ENCODE data around the gene FAM193A. TPM values are rescaled to one million over a fixed set of nuclear protein-coding genes. Genes with fewer than 3 reads are reported as not detected.
"Not testable (repeated sequence)": the region's sequence is repeated elsewhere in the genome, so short reads cannot be mapped to it uniquely, and the experiment has no call there.

The FAM193A gene
- total RNA-seq, 1 donor from 2014 or later = 28.8 TPM

DNA sequence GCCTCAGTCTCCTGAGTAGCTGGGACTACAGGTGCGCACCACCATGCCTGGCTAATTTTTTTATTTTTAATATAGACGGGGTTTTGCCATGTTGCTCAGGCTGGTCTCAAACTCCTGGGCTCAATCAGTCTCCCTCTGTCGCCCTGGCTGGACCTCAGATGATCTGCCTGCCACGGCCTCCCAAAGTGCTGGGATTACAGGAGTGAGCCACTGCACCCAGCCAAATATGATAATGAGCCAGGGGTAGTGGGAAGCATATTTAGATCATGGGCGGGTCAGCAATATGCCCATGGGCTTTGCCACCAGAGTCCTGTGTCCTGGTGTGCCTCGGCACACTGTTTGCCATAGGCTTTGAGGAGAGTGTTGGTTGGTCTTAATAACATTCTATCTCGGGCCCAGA is 71.8 kb downstream of the FAM193A start:
- Mint-ChIP-seq H3K36me3 (ENCODE audit: low read depth, unreplicated experiment) (peaks cover 3% of the 10 kb centered on the region), H3K27ac (ENCODE audit: unreplicated experiment) (no peak overlapping the region), H3K4me3 (ENCODE audit: unreplicated experiment) (no peak overlapping the region), H3K9me3 (ENCODE audit: unreplicated experiment) (no peaks in the 10 kb centered on the region), H3K4me1 (ENCODE audit: low read depth, unreplicated experiment) (peaks cover 2% of the 10 kb centered on the region), H3K27me3 (ENCODE audit: low read depth, unreplicated experiment) (no peaks in the 10 kb centered on the region)
- peaks cover 78% of the 10 kb centered on the region for H4K20me1 ChIP-seq (ENCODE audit: insufficient read depth, low read length)
- peaks cover 97% of the 10 kb centered on the region for H3K79me2 ChIP-seq (ENCODE audit: insufficient read depth, low read length)
- H2AFZ ChIP-seq (ENCODE audit: low read depth, low read length) = no peak overlapping the region
- H3K36me3 ChIP-seq (ENCODE audit: insufficient read depth, low read length) = no peaks in the 10 kb centered on the region
- TF ChIP-seq, protein P1, sequence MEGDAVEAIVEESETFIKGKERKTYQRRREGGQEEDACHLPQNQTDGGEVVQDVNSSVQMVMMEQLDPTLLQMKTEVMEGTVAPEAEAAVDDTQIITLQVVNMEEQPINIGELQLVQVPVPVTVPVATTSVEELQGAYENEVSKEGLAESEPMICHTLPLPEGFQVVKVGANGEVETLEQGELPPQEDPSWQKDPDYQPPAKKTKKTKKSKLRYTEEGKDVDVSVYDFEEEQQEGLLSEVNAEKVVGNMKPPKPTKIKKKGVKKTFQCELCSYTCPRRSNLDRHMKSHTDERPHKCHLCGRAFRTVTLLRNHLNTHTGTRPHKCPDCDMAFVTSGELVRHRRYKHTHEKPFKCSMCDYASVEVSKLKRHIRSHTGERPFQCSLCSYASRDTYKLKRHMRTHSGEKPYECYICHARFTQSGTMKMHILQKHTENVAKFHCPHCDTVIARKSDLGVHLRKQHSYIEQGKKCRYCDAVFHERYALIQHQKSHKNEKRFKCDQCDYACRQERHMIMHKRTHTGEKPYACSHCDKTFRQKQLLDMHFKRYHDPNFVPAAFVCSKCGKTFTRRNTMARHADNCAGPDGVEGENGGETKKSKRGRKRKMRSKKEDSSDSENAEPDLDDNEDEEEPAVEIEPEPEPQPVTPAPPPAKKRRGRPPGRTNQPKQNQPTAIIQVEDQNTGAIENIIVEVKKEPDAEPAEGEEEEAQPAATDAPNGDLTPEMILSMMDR (IDR thresholded peaks at IDR 0.05; ENCODE audit: insufficient read depth, low read depth, low read length) = no peak
- no peak for TF ChIP-seq EZH2 (IDR thresholded peaks at IDR 0.05; ENCODE audit: insufficient read depth, low read length)
- no peak overlapping the region for H3K9ac ChIP-seq (ENCODE audit: low read length)
- no peak overlapping the region for H3K27ac ChIP-seq (ENCODE audit: low read depth, low read length)
- H3K4me3 ChIP-seq (ENCODE audit: insufficient read depth, low read depth, low read length) = no peak overlapping the region
- DNase-seq (ENCODE audit: low read depth) (no peak), FAIRE-seq (no peak)
- H3K9me3 ChIP-seq (ENCODE audit: insufficient read depth, low read depth, low read length) = no peaks in the 10 kb centered on the region
- H3K27me3 ChIP-seq (ENCODE audit: insufficient read depth, low read length) = no peaks in the 10 kb centered on the region
- no peak overlapping the region for H3K4me2 ChIP-seq (ENCODE audit: low read length)
- H3K4me1 ChIP-seq (ENCODE audit: insufficient read depth, low read length) = no peaks in the 10 kb centered on the region

DNA sequence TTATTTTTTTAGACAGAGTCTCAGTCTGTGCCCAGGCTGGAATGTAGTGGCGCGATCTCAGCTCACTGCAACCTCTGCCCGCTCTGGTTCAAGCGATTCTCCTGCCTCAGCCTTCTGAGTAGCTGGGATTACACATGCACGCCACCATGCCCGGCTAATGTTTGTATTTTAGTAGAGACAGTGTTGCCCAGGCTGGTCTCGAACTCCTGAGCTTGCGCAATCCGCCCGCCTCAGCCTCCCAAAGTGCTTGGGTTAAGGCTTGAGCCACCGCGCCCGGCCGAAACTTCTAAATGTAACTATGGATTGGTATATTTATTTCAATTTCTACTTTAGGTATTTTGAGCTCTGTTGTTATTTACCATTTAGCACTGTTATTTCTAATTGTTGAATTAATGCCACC is 79.4 kb downstream of the FAM193A start:
- H3K27me3 Mint-ChIP-seq (ENCODE audit: low read depth, unreplicated experiment) = no peaks in the 10 kb centered on the region
- FAIRE-seq (no peak), DNase-seq (ENCODE audit: low read depth) (no peak)
- Histone ChIP-seq H3K79me2 (ENCODE audit: insufficient read depth, low read length) (peaks cover 92% of the 10 kb centered on the region), H3K4me2 (ENCODE audit: low read length) (no peak overlapping the region), H3K27ac (ENCODE audit: low read depth, low read length) (no peak overlapping the region), H2AFZ (ENCODE audit: low read depth, low read length) (no peak overlapping the region), H3K9me3 (ENCODE audit: insufficient read depth, low read depth, low read length) (no peaks in the 10 kb centered on the region), H3K36me3 (ENCODE audit: insufficient read depth, low read length) (no peaks in the 10 kb centered on the region), H3K4me1 (ENCODE audit: insufficient read depth, low read length) (no peaks in the 10 kb centered on the region), H3K27me3 (ENCODE audit: insufficient read depth, low read length) (no peaks in the 10 kb centered on the region), H3K4me3 (ENCODE audit: insufficient read depth, low read depth, low read length) (no peak overlapping the region), H4K20me1 (ENCODE audit: insufficient read depth, low read length) (peaks cover 80% of the 10 kb centered on the region), H3K9ac (ENCODE audit: low read length) (no peak overlapping the region)
- H3K27ac Mint-ChIP-seq (ENCODE audit: unreplicated experiment) = no peak overlapping the region
- peaks cover 8% of the 10 kb centered on the region for H3K4me1 Mint-ChIP-seq (ENCODE audit: low read depth, unreplicated experiment)
- TF ChIP-seq EZH2 (IDR thresholded peaks at IDR 0.05; ENCODE audit: insufficient read depth, low read length) = no peak
- TF ChIP-seq, protein P1 (IDR thresholded peaks at IDR 0.05; ENCODE audit: insufficient read depth, low read depth, low read length) = no peak
- no peaks in the 10 kb centered on the region for H3K9me3 Mint-ChIP-seq (ENCODE audit: unreplicated experiment)
- peaks cover 2% of the 10 kb centered on the region for H3K36me3 Mint-ChIP-seq (ENCODE audit: low read depth, unreplicated experiment)
- no peak overlapping the region for H3K4me3 Mint-ChIP-seq (ENCODE audit: unreplicated experiment)

DNA sequence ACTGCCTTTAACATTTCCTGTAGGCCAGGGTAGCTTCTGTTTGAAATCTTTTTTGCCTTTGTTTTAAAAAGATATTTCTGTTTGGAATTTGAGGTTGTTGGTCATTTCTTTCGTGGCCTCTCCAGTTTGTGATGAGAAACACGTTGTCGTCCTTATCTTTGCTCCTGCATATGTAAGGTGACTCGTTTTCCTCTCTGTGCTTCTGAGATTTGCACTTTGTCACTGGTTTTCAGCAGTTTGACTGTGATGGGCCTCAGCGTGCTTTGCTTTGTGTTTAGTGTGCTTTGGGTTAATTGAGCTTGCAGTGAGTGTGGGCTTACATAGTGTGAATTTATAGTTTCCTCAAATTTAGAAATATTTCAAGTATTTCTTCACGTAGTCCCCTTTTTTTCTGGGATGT is 81.5 kb downstream of the FAM193A start:
- Mint-ChIP-seq H3K27ac (ENCODE audit: unreplicated experiment) (no peak overlapping the region), H3K4me1 (ENCODE audit: low read depth, unreplicated experiment) (peaks cover 14% of the 10 kb centered on the region), H3K36me3 (ENCODE audit: low read depth, unreplicated experiment) (peaks cover 7% of the 10 kb centered on the region), H3K9me3 (ENCODE audit: unreplicated experiment) (no peaks in the 10 kb centered on the region), H3K4me3 (ENCODE audit: unreplicated experiment) (no peak overlapping the region), H3K27me3 (ENCODE audit: low read depth, unreplicated experiment) (no peaks in the 10 kb centered on the region)
- Histone ChIP-seq H3K27me3 (ENCODE audit: insufficient read depth, low read length) (no peaks in the 10 kb centered on the region), H3K4me3 (ENCODE audit: insufficient read depth, low read depth, low read length) (no peak overlapping the region), H4K20me1 (ENCODE audit: insufficient read depth, low read length) (peaks cover 83% of the 10 kb centered on the region), H3K4me2 (ENCODE audit: low read length) (no peak overlapping the region), H2AFZ (ENCODE audit: low read depth, low read length) (no peak overlapping the region), H3K4me1 (ENCODE audit: insufficient read depth, low read length) (no peaks in the 10 kb centered on the region), H3K79me2 (ENCODE audit: insufficient read depth, low read length) (peaks cover 93% of the 10 kb centered on the region), H3K27ac (ENCODE audit: low read depth, low read length) (no peak overlapping the region), H3K36me3 (ENCODE audit: insufficient read depth, low read length) (no peaks in the 10 kb centered on the region), H3K9me3 (ENCODE audit: insufficient read depth, low read depth, low read length) (no peaks in the 10 kb centered on the region), H3K9ac (ENCODE audit: low read length) (no peak overlapping the region)
- no peak for TF ChIP-seq EZH2 (IDR thresholded peaks at IDR 0.05; ENCODE audit: insufficient read depth, low read length)
- TF ChIP-seq, protein P1 (IDR thresholded peaks at IDR 0.05; ENCODE audit: insufficient read depth, low read depth, low read length) = no peak
- no peak for DNase-seq (ENCODE audit: low read depth)
- no peak for FAIRE-seq

DNA sequence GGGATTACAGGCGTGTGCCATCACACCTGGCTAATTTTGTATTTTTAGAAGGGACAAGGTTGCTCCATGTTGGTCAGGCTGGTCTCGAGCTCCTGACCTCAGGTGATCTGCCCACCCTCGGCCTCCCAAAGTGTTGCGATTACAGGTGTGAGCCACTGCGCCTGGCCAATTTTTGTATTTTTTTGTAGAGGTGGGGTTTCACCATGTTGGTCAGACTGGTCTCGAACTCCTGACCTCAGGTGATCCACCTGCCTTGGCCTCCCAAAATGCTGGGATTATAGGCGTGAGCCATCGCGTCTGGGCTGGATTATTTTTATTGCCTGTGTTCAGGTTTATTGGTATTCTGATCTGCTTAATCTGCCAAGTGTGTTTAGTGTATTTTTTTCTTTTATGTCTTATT is 82.3 kb downstream of the FAM193A start:
- not testable (repeated sequence) for H3K4me3 ChIP-seq (ENCODE audit: insufficient read depth, low read depth, low read length); DNase-seq (ENCODE audit: low read depth); H3K27ac ChIP-seq (ENCODE audit: low read depth, low read length); H2AFZ ChIP-seq (ENCODE audit: low read depth, low read length); H3K9ac ChIP-seq (ENCODE audit: low read length); H3K36me3 ChIP-seq (ENCODE audit: insufficient read depth, low read length); H3K4me2 ChIP-seq (ENCODE audit: low read length); H3K27me3 ChIP-seq (ENCODE audit: insufficient read depth, low read length); H3K36me3 Mint-ChIP-seq (ENCODE audit: low read depth, unreplicated experiment); H3K27me3 Mint-ChIP-seq (ENCODE audit: low read depth, unreplicated experiment); H3K4me1 ChIP-seq (ENCODE audit: insufficient read depth, low read length); FAIRE-seq; H3K9me3 Mint-ChIP-seq (ENCODE audit: unreplicated experiment); H3K4me3 Mint-ChIP-seq (ENCODE audit: unreplicated experiment); H3K9me3 ChIP-seq (ENCODE audit: insufficient read depth, low read depth, low read length); H3K27ac Mint-ChIP-seq (ENCODE audit: unreplicated experiment)
- peaks cover 16% of the 10 kb centered on the region for H3K4me1 Mint-ChIP-seq (ENCODE audit: low read depth, unreplicated experiment)
- Histone ChIP-seq H4K20me1 (ENCODE audit: insufficient read depth, low read length) (peaks cover 84% of the 10 kb centered on the region), H3K79me2 (ENCODE audit: insufficient read depth, low read length) (peaks cover 93% of the 10 kb centered on the region)
